ENCODE results near the gene TRAF7. TPM values are rescaled to one million over a fixed set of nuclear protein-coding genes. Genes with fewer than 3 reads are reported as not detected.

Gene TRAF7
- total and polyA plus RNA-seq, 2 of the 13 experiments (the other 11 are each of a cell fraction or from before 2014, with no cell fraction given) = 47.9 to 65.6 TPM

DNA sequence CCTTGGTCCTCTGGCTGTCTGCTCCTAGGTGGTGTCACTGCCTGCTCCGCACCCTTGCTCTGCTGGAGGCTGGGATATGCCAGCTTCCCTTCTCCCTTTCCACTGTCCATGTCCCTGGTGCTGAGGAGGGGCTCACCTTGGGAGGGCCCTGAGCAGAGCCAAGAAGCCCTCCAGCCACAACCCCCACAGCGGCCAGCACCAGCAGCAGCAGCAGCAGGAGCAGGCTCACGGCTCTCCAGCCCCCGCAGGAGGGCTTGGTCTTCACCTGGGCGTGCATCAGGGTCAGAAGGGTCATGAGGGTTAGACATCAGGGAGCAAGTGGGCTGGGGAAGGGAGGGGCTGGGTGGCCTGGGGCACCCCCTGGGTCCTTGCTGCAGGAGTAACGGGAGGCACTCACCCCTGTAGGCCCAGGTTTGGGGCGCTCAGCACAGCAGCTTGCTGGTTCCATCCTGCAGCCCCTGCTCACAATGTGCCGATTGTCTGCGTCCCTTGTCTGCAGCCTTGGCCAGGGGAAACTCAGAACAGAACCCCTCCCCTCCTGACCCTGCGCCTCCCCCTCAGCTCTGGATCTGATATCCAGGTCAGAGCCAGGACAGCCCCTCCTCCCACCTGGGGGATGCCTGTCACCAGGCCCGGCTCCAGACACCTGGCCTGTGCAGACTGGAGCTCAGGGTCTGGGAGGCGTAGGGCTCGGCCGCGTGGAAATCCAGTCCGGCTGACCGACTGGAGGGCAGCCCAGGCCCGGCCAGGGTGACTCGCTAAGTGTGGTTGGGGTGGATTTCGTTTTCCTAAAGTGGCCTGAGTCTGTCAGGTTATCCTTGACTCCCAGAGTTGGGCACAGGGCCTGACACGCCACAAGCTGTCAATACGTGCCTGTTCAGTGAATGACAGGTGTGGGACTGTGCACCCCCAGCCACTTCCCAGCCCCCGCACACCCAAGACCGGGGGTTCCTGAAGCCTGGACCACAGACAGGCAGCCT lies 55.1 kb downstream of the TRAF7 start, which contains the start of gene BRICD5 (continued):
- TF ChIP-seq ZBTB40 (IDR thresholded peaks at IDR 0.05) (no peak), ZBTB40 (CRISPR knock-in tag; IDR thresholded peaks at IDR 0.05) (no peak), ZNF10 (CRISPR knock-in tag; IDR thresholded peaks at IDR 0.05; ENCODE audit: borderline replicate concordance, low read depth) (no peak), ZBTB7A (CRISPR knock-in tag; IDR thresholded peaks at IDR 0.05) (no peak), PRPF4 (IDR thresholded peaks at IDR 0.05; ENCODE audit: low read depth, low read length, poor library complexity, severe bottlenecking) (no peak), ZNF614 (CRISPR knock-in tag; IDR thresholded peaks at IDR 0.05; ENCODE audit: borderline replicate concordance) (no peak), ZKSCAN8 (CRISPR knock-in tag; IDR thresholded peaks at IDR 0.05; ENCODE audit: borderline replicate concordance) (no peak), JDP2 (CRISPR knock-in tag; IDR thresholded peaks at IDR 0.05; ENCODE audit: borderline replicate concordance) (no peak), ZNF383 (CRISPR knock-in tag; IDR thresholded peaks at IDR 0.05; ENCODE audit: borderline replicate concordance) (no peak), NFE2L2 (IDR thresholded peaks at IDR 0.05; ENCODE audit: low read length) (no peak), ZNF558 (CRISPR knock-in tag; IDR thresholded peaks at IDR 0.05; ENCODE audit: borderline replicate concordance) (no peak), MTF1 (CRISPR knock-in tag; IDR thresholded peaks at IDR 0.05) (no peak)
- TF ChIP-seq, protein P1, sequence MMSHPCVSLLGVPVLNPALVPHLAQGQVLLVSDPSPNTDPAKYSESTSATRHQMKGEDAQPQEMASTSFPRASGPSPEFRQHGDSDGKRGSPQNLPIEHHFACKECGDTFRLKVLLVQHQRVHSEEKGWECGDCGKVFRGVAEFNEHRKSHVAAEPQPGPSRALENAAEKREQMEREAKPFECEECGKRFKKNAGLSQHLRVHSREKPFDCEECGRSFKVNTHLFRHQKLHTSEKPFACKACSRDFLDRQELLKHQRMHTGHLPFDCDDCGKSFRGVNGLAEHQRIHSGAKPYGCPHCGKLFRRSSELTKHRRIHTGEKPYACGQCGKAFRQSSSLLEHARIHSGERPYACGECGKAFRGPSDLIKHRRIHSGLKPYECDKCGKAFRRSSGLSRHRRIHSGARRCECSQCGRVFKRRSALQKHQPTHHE (CRISPR knock-in tag; IDR thresholded peaks at IDR 0.05; ENCODE audit: borderline replicate concordance) = no peak
- TF ChIP-seq, protein P2, sequence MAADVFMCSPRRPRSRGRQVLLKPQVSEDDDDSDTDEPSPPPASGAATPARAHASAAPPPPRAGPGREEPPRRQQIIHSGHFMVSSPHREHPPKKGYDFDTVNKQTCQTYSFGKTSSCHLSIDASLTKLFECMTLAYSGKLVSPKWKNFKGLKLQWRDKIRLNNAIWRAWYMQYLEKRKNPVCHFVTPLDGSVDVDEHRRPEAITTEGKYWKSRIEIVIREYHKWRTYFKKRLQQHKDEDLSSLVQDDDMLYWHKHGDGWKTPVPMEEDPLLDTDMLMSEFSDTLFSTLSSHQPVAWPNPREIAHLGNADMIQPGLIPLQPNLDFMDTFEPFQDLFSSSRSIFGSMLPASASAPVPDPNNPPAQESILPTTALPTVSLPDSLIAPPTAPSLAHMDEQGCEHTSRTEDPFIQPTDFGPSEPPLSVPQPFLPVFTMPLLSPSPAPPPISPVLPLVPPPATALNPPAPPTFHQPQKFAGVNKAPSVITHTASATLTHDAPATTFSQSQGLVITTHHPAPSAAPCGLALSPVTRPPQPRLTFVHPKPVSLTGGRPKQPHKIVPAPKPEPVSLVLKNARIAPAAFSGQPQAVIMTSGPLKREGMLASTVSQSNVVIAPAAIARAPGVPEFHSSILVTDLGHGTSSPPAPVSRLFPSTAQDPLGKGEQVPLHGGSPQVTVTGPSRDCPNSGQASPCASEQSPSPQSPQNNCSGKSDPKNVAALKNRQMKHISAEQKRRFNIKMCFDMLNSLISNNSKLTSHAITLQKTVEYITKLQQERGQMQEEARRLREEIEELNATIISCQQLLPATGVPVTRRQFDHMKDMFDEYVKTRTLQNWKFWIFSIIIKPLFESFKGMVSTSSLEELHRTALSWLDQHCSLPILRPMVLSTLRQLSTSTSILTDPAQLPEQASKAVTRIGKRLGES (CRISPR knock-in tag; IDR thresholded peaks at IDR 0.05; ENCODE audit: borderline replicate concordance) = no peak
- TF ChIP-seq, protein P3, sequence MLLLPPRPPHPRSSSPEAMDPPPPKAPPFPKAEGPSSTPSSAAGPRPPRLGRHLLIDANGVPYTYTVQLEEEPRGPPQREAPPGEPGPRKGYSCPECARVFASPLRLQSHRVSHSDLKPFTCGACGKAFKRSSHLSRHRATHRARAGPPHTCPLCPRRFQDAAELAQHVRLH (CRISPR knock-in tag; IDR thresholded peaks at IDR 0.05; ENCODE audit: borderline replicate concordance, low read depth) = no peak
